NCI-H2107 (cell line): ENCODE results near the gene GALNTL6.

Experiments
- DNase-seq: peaks from one replicate; lab custom pipeline; 2025; lab: John Stamatoyannopoulos, UW

GALNTL6 gene

DNA sequence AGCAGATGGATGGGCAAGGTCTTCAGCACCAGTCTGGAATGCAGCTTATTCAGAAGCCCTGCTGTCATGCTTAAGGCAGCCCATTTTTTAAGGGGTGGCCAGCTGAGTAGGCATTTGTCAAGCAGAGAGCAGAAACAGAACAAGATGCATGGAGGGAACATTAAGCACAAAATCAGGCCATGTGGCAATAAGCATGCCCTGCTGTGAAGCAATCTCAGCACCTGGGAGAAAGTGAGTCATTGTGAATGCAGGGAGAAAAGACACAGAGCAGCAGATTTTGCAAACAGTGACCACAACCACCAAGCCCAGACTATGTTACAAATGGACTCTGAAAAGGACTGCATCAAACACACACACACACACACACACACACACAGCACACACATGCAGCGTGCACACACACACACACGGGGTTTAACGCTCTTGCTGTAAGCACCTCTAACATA is 1261.3 kb downstream of the GALNTL6 start:
- no peak for DNase-seq

DNA sequence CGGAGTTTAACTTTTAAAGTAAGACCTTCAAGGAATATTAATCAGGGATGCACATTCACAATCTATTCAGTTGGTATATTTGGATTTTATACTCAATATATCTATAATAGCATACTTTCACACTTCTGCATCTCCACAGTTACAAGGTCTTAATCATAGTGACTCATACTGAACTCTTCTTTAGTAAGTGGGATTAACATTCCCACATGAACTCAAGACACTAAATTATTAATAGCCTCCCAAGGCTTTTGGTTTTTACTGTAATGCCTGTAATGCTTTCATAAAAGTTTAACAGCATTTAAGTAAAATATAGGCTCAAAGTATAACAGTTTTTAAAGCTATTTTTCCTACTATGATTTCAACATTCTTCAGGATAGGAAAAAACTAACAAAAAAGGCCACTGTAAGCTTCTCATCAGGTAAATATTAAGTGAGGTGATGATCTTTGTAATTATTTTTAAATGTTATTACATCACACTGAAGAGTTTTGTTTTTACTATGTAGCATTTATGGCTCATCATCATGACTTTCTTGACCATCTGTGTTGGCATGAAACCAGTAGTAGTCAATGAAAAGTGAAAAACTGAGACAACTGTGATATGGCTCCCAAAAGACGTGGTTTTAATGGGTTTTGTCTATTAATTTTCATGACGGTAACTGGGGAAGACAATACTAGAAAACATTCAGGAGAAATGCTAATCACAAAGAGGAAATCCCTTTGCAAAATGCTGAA is 1263.9 kb downstream of the GALNTL6 start:
- no peak for DNase-seq

DNA sequence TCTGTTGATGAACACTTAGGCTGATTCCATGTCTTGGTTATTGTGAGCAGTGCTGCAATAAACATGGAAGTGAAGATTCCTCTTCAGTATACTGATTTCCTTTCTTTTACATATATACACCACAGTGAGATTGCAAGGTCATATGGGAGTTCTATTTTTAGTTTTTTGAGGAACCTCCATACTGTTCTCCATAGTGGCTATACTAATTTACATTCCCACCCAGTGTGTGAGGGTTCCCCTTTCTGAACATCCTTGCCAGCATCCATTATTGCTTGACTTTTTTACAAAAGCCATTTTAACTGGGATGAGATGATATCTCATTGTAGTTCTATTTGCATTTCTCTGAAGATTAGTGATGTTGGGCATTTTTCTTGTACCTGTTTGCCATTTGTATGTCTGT is 1274.9 kb downstream of the GALNTL6 start:
- DNase-seq: no peak
